Effector memory CD4-positive, alpha-beta T cell (primary cell): ENCODE measurements around the gene SLC39A11.

ENCODE experiments used
- DNase-seq, 3 donors: peaks; one replicate each; pipeline ENCODE4 v3.0.0-alpha.2; 2020
- H3K27ac ChIP-seq: 2 replicates; pipeline ENCODE4 v1.7.0; 2013; ENCODE audit warnings: mild to moderate bottlenecking, low read length, moderate library complexity; ENCODE audit not compliant: insufficient read depth, poor library complexity, severe bottlenecking
- H3K27me3 ChIP-seq: replicated peaks from 2 replicates; pipeline ENCODE4 v1.7.0; 2013; ENCODE audit warnings: mild to moderate bottlenecking, low read length; ENCODE audit not compliant: insufficient read depth, control insufficient read depth, poor library complexity, severe bottlenecking
- H3K36me3 ChIP-seq: 2 replicates; pipeline ENCODE4 v1.7.0; 2013; ENCODE audit warnings: mild to moderate bottlenecking, low read length, moderate library complexity; ENCODE audit not compliant: control insufficient read depth, insufficient read depth
- H3K4me1 ChIP-seq: 2 replicates; pipeline ENCODE4 v1.7.0; 2013; ENCODE audit warnings: low read length, mild to moderate bottlenecking; ENCODE audit not compliant: control insufficient read depth, insufficient read depth, poor library complexity, severe bottlenecking
- H3K4me3 ChIP-seq: 2 replicates; pipeline ENCODE4 v1.7.0; 2013; ENCODE audit warnings: low read length, low read depth, mild to moderate bottlenecking; ENCODE audit not compliant: insufficient read depth, poor library complexity, severe bottlenecking
- H3K9me3 ChIP-seq: 2 replicates; pipeline ENCODE4 v1.7.0; 2013; ENCODE audit warnings: mild to moderate bottlenecking, low read length, moderate library complexity; ENCODE audit not compliant: control insufficient read depth

SLC39A11 gene

GRCh38 chr17:72665852-72666851 is 426.3 kb downstream of the SLC39A11 start:
- H3K4me1 ChIP-seq: no peaks in the 10 kb centered on the region
- H3K36me3 ChIP-seq: no peaks in the 10 kb centered on the region
- H3K9me3 ChIP-seq: no peaks in the 10 kb centered on the region
- no peak overlapping the region for H3K4me3 ChIP-seq
- no peak overlapping the region for H3K27ac ChIP-seq
- H3K27me3 ChIP-seq: no peaks in the 10 kb centered on the region
- DNase-seq: no peak

GRCh38 chr17:72662827-72663190 is 429.7 kb downstream of the SLC39A11 start:
- no peaks in the 10 kb centered on the region for H3K4me1 ChIP-seq
- no peaks in the 10 kb centered on the region for H3K9me3 ChIP-seq
- no peak overlapping the region for H3K27ac ChIP-seq
- H3K4me3 ChIP-seq: no peak overlapping the region
- DNase-seq: no peak
- H3K36me3 ChIP-seq: no peaks in the 10 kb centered on the region
- H3K27me3 ChIP-seq: no peaks in the 10 kb centered on the region

- DNase-seq: no peak
- Histone ChIP-seq H3K27ac (no peak overlapping the region), H3K4me3 (no peak overlapping the region), H3K27me3 (no peaks in the 10 kb centered on the region), H3K4me1 (no peaks in the 10 kb centered on the region), H3K36me3 (no peaks in the 10 kb centered on the region), H3K9me3 (no peaks in the 10 kb centered on the region)
These were observed 430.3 kb downstream of the SLC39A11 start for GRCh38 chr17:72661945-72662826.

- Histone ChIP-seq H3K27me3 (no peaks in the 10 kb centered on the region), H3K36me3 (no peaks in the 10 kb centered on the region), H3K9me3 (no peaks in the 10 kb centered on the region), H3K4me1 (no peaks in the 10 kb centered on the region), H3K27ac (no peak overlapping the region), H3K4me3 (no peak overlapping the region)
- DNase-seq: no peak
These were observed 431.2 kb downstream of the SLC39A11 start for GRCh38 chr17:72661116-72661944.

- no peaks in the 10 kb centered on the region for H3K36me3 ChIP-seq
These were observed 432.0 kb downstream of the SLC39A11 start for GRCh38 chr17:72660274-72661115.

GRCh38 chr17:72659811-72660210 is 432.7 kb downstream of the SLC39A11 start:
- Histone ChIP-seq H3K27ac (no peak overlapping the region), H3K4me1 (no peaks in the 10 kb centered on the region), H3K4me3 (no peak overlapping the region), H3K27me3 (no peaks in the 10 kb centered on the region), H3K9me3 (no peaks in the 10 kb centered on the region), H3K36me3 (no peaks in the 10 kb centered on the region)
- DNase-seq: no peak

More at GRCh38 chr17:72660274-72661115, 432.0 kb downstream of the SLC39A11 start:
- Histone ChIP-seq H3K4me3 (no peak overlapping the region), H3K4me1 (no peaks in the 10 kb centered on the region), H3K27ac (no peak overlapping the region), H3K9me3 (no peaks in the 10 kb centered on the region), H3K27me3 (no peaks in the 10 kb centered on the region)
- DNase-seq: no peak

- H3K36me3 ChIP-seq: no peaks in the 10 kb centered on the region
- no peaks in the 10 kb centered on the region for H3K4me1 ChIP-seq
- H3K27me3 ChIP-seq: no peaks in the 10 kb centered on the region
- no peak overlapping the region for H3K4me3 ChIP-seq
- no peak for DNase-seq
- H3K27ac ChIP-seq: no peak overlapping the region
- H3K9me3 ChIP-seq: no peaks in the 10 kb centered on the region
These were observed 433.8 kb downstream of the SLC39A11 start for GRCh38 chr17:72658675-72659074.

GRCh38 chr17:72657467-72658317 is 434.8 kb downstream of the SLC39A11 start:
- DNase-seq: no peak

More at GRCh38 chr17:72657467-72658317, 434.8 kb downstream of the SLC39A11 start:
- Histone ChIP-seq H3K4me3 (no peak overlapping the region), H3K27me3 (no peaks in the 10 kb centered on the region), H3K9me3 (no peaks in the 10 kb centered on the region), H3K4me1 (no peaks in the 10 kb centered on the region), H3K36me3 (no peaks in the 10 kb centered on the region), H3K27ac (no peak overlapping the region)
